ENCODE data around the gene KRT75.

The KRT75 gene

DNA sequence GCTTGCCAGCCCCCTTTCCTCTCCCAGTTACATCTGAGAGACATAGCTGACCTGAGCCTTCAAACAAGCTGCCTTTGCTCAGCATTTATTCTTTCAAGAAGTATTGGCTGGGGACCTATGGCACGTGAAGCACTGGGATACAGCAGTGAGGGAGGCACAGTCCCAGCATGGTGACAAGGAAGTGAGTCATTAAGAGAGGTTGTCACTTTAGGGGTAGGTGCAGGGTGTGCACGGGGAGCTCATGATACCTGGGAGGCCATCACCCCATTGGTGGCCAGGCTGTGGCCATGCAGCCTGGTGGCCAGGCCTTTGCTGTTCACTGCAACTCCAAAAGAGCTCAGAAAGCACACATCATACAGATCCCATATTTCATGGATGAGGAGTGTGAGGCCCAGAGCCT is 5.7 kb upstream of the KRT75 start:
- Histone ChIP-seq H3K27me3 (replicated peaks; ENCODE audit: control insufficient read depth, insufficient read depth, low read length) (peaks cover 5% of the 10 kb centered on the region), H3K4me3 (replicated peaks; ENCODE audit: low read depth, low read length) (no peak overlapping the region)
- TF ChIP-seq, protein P1, sequence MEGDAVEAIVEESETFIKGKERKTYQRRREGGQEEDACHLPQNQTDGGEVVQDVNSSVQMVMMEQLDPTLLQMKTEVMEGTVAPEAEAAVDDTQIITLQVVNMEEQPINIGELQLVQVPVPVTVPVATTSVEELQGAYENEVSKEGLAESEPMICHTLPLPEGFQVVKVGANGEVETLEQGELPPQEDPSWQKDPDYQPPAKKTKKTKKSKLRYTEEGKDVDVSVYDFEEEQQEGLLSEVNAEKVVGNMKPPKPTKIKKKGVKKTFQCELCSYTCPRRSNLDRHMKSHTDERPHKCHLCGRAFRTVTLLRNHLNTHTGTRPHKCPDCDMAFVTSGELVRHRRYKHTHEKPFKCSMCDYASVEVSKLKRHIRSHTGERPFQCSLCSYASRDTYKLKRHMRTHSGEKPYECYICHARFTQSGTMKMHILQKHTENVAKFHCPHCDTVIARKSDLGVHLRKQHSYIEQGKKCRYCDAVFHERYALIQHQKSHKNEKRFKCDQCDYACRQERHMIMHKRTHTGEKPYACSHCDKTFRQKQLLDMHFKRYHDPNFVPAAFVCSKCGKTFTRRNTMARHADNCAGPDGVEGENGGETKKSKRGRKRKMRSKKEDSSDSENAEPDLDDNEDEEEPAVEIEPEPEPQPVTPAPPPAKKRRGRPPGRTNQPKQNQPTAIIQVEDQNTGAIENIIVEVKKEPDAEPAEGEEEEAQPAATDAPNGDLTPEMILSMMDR (IDR thresholded peaks at IDR 0.05; ENCODE audit: insufficient read depth, low read length, poor library complexity, severe bottlenecking), result no peak

DNA sequence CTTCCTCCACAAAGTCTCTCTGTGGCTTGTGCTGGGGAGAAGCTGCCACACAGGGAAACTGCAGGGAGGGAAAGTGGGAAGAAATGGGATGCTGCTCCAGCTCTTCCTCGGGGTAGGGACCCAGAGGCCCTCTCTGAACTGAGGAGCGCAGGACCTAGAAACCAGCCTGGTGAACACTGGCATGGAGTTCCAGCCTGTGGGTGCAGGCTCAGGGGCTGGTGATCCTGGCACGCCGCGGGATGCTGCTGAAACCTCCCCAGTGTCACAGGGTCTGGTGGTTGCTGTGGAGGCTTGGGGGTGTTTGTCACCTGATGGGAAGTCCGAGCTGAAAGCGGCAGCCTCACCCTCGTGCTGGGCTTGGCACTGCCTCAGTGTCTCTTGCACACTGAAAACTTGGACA is 5.2 kb upstream of the KRT75 start:
- peaks cover 5% of the 10 kb centered on the region for H3K27me3 ChIP-seq (replicated peaks; ENCODE audit: control insufficient read depth, insufficient read depth, low read length)
- no peak overlapping the region for H3K4me3 ChIP-seq (replicated peaks; ENCODE audit: low read depth, low read length)
- no peak for DNase-seq (ENCODE audit: extremely low read depth, insufficient read length)
- TF ChIP-seq, protein P1 (IDR thresholded peaks at IDR 0.05; ENCODE audit: insufficient read depth, low read length, poor library complexity, severe bottlenecking), result no peak
- H3K36me3 ChIP-seq (ENCODE audit: control insufficient read depth, insufficient read depth, low read length), result no peaks in the 10 kb centered on the region

More for the DNA sequence above, 5.7 kb upstream of the KRT75 start:
- no peak for DNase-seq (ENCODE audit: extremely low read depth, insufficient read length)
- no peaks in the 10 kb centered on the region for H3K36me3 ChIP-seq (ENCODE audit: control insufficient read depth, insufficient read depth, low read length)

DNA sequence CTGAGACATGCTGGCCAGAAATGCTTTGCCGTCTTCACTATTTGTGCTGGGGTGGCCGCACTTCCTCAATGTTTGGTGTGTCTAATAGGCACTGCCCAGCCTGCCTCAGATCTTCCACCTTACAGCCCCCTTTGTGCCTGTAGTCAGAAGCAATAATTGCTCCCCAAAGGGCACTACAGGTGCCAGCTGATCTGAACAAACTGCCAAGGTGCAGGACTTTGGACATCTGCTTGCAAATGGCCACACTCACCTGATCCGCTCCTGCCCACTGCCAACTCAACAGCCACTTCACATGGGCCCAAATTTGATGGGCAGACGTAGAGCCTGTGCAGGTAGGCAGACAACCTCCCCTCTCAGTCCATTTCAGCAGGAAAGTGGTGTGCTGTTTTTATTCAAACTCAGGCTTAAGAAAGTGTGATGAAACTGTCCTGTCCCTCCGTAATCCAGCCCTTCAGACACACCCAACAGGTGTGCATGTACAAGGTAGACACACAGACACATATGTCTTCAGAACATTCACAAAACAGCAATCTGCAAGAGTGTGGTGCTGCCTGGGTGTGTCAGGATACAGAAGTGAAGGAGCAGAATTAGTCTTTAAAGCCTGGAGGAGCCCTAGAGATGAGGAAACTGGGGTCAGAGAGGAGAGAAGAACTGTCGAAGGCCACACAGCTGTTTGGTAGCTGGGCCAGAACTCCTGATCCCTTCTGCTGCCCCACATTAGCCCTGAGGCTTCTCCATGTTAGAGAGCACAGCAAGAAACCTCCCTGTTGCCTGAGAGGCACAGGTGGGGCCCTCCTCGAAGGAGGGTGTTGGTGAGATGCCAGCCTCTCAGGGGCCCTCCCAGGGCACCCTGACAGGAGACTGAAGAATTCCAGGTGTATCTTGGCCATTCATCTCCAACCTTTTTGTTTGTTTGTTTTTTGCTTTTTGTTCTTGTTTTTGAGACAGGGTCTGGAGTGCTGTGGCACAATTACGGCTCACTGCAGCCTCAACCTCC is 4.4 kb upstream of the KRT75 start:
- no peak for DNase-seq (ENCODE audit: extremely low read depth, insufficient read length)
- no peak overlapping the region for H3K4me3 ChIP-seq (replicated peaks; ENCODE audit: low read depth, low read length)
- TF ChIP-seq, protein P1 (IDR thresholded peaks at IDR 0.05; ENCODE audit: insufficient read depth, low read length, poor library complexity, severe bottlenecking), result no peak
- H3K27me3 ChIP-seq (replicated peaks; ENCODE audit: control insufficient read depth, insufficient read depth, low read length), result peaks cover 5% of the 10 kb centered on the region
- no peaks in the 10 kb centered on the region for H3K36me3 ChIP-seq (ENCODE audit: control insufficient read depth, insufficient read depth, low read length)

DNA sequence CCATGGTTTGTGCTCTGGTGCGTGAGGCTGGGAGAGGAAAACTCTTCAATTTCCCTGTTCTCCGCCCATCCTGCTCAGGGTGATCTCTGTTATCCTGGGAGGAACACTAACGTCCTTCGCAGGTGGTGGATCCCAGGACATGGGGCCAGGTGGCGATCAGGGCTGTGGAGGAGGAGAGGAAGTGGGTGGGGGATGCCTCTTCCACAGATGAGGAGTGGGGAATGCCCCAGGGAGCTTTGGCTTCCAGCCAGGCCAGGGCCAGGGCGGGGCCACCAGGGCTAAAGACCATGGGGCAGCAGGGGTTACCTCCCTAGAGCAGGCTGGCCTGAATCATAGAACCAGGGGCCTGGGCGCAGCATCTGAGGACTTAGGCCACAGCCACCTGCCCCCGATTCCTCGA is 3.3 kb upstream of the KRT75 start:
- peaks cover under 1% of the 10 kb centered on the region; the same call in 1 of the 2 replicates for H3K27me3 ChIP-seq (replicated peaks; ENCODE audit: control insufficient read depth, insufficient read depth, low read length)
- DNase-seq (ENCODE audit: extremely low read depth, insufficient read length), result no peak
- H3K36me3 ChIP-seq (ENCODE audit: control insufficient read depth, insufficient read depth, low read length), result no peaks in the 10 kb centered on the region
- no peak overlapping the region for H3K4me3 ChIP-seq (replicated peaks; ENCODE audit: low read depth, low read length)
- TF ChIP-seq, protein P1 (IDR thresholded peaks at IDR 0.05; ENCODE audit: insufficient read depth, low read length, poor library complexity, severe bottlenecking), result no peak

DNA sequence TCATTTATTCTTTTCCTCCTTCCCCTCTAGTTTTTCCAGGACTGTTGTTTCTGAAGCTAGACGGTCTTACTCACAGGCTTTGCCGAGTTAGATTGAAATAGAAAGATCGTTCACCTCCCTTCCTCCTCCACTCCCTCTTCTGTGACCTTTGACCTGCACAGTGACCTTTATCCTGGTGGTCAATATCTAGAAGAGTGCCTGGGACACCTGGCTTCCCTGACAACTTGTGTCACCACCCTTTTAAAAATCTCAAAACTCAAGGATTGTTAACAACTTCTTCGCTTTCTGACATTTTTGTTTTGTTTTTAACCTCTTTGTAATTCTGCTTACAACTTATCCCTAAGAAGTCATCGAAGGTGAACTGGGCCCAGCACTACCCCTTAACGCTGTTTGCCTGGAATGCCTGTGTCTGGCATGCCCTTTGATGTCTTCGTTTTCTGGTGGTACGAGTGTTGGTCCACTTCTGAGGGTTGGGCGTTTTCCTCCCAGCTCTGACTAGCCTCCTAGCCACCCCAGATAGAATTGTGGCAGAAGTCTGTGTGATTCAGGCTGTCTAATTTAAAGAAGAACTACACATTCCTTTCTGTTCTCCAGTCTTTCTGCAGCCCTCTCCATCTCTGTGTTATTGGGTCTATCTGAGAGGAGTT is 2.8 kb upstream of the KRT75 start:
- no peaks in the 10 kb centered on the region; the same call in 1 of the 2 replicates for H3K27me3 ChIP-seq (replicated peaks; ENCODE audit: control insufficient read depth, insufficient read depth, low read length)
- no peaks in the 10 kb centered on the region for H3K36me3 ChIP-seq (ENCODE audit: control insufficient read depth, insufficient read depth, low read length)
- H3K4me3 ChIP-seq (replicated peaks; ENCODE audit: low read depth, low read length), result no peak overlapping the region
- TF ChIP-seq, protein P1 (IDR thresholded peaks at IDR 0.05; ENCODE audit: insufficient read depth, low read length, poor library complexity, severe bottlenecking), result no peak
- DNase-seq (ENCODE audit: extremely low read depth, insufficient read length), result no peak
